ENCODE results near the gene RPS6KB1. TPM values are rescaled to one million over a fixed set of nuclear protein-coding genes. Genes with fewer than 3 reads are reported as not detected.

Gene RPS6KB1
- total and polyA plus RNA-seq, 9 of the 15 experiments (the other 6 are each of a cell fraction or from before 2014, with no cell fraction given): 8.8 to 60.7 (median 35.1) TPM

DNA sequence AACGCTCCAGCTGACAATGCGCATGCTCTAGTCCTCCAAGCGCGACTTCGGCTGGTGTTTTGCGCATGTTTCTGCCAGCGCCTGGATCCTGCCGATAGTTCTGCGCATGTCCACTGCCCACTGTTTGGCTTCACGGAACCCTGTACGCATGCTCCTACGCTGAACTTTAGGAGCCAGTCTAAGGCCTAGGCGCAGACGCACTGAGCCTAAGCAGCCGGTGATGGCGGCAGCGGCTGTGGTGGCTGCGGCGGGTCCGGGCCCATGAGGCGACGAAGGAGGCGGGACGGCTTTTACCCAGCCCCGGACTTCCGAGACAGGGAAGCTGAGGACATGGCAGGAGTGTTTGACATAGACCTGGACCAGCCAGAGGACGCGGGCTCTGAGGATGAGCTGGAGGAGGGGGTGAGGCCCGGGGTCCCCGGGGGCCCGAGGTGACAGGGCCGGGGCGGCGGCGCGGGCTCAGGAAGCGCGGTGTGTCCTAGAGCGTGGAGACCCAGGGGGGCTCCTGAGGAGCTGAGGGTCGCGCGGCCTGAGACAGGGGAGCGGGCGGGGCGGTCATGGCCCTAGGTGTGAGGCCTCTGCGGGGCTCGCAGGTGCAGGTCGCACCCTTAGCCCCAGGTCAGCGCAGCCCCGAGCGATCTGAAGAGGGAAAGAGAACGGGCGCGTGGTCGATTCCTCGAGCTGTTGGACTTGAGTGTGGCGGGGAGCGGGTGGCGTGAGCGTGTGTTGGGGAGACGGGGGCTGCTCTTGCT, at the start of gene RPS6KB1, which contains the start of gene TUBD1 (continued):
- TF ChIP-seq, protein P1, sequence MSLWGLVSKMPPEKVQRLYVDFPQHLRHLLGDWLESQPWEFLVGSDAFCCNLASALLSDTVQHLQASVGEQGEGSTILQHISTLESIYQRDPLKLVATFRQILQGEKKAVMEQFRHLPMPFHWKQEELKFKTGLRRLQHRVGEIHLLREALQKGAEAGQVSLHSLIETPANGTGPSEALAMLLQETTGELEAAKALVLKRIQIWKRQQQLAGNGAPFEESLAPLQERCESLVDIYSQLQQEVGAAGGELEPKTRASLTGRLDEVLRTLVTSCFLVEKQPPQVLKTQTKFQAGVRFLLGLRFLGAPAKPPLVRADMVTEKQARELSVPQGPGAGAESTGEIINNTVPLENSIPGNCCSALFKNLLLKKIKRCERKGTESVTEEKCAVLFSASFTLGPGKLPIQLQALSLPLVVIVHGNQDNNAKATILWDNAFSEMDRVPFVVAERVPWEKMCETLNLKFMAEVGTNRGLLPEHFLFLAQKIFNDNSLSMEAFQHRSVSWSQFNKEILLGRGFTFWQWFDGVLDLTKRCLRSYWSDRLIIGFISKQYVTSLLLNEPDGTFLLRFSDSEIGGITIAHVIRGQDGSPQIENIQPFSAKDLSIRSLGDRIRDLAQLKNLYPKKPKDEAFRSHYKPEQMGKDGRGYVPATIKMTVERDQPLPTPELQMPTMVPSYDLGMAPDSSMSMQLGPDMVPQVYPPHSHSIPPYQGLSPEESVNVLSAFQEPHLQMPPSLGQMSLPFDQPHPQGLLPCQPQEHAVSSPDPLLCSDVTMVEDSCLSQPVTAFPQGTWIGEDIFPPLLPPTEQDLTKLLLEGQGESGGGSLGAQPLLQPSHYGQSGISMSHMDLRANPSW (CRISPR knock-in tag; IDR thresholded peaks at IDR 0.05): no peak; the same call in 1 of the 2 replicates
- TF ChIP-seq HNRNPL (IDR thresholded peaks at IDR 0.05; ENCODE audit: low read depth, low read length): no peak
- TF ChIP-seq, protein P2, sequence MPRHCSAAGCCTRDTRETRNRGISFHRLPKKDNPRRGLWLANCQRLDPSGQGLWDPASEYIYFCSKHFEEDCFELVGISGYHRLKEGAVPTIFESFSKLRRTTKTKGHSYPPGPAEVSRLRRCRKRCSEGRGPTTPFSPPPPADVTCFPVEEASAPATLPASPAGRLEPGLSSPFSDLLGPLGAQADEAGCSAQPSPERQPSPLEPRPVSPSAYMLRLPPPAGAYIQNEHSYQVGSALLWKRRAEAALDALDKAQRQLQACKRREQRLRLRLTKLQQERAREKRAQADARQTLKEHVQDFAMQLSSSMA (CRISPR knock-in tag; IDR thresholded peaks at IDR 0.05): no peak
- peak; percentile 90 for TF ChIP-seq FOXP1 (CRISPR knock-in tag; IDR thresholded peaks at IDR 0.05)
- TF ChIP-seq, protein P3, sequence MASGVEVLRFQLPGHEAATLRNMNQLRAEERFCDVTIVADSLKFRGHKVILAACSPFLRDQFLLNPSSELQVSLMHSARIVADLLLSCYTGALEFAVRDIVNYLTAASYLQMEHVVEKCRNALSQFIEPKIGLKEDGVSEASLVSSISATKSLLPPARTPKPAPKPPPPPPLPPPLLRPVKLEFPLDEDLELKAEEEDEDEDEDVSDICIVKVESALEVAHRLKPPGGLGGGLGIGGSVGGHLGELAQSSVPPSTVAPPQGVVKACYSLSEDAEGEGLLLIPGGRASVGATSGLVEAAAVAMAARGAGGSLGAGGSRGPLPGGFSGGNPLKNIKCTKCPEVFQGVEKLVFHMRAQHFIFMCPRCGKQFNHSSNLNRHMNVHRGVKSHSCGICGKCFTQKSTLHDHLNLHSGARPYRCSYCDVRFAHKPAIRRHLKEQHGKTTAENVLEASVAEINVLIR (CRISPR knock-in tag; IDR thresholded peaks at IDR 0.05): no peak
- TF ChIP-seq, protein P4, sequence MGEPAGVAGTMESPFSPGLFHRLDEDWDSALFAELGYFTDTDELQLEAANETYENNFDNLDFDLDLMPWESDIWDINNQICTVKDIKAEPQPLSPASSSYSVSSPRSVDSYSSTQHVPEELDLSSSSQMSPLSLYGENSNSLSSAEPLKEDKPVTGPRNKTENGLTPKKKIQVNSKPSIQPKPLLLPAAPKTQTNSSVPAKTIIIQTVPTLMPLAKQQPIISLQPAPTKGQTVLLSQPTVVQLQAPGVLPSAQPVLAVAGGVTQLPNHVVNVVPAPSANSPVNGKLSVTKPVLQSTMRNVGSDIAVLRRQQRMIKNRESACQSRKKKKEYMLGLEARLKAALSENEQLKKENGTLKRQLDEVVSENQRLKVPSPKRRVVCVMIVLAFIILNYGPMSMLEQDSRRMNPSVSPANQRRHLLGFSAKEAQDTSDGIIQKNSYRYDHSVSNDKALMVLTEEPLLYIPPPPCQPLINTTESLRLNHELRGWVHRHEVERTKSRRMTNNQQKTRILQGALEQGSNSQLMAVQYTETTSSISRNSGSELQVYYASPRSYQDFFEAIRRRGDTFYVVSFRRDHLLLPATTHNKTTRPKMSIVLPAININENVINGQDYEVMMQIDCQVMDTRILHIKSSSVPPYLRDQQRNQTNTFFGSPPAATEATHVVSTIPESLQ (CRISPR knock-in tag; IDR thresholded peaks at IDR 0.05): 0 out of 2 replicates have a peak, but pooled peaks have one; percentile 78
- TF ChIP-seq CTBP1 (IDR thresholded peaks at IDR 0.05; ENCODE audit: borderline replicate concordance): peak; percentile 30
- TF ChIP-seq, protein P5, sequence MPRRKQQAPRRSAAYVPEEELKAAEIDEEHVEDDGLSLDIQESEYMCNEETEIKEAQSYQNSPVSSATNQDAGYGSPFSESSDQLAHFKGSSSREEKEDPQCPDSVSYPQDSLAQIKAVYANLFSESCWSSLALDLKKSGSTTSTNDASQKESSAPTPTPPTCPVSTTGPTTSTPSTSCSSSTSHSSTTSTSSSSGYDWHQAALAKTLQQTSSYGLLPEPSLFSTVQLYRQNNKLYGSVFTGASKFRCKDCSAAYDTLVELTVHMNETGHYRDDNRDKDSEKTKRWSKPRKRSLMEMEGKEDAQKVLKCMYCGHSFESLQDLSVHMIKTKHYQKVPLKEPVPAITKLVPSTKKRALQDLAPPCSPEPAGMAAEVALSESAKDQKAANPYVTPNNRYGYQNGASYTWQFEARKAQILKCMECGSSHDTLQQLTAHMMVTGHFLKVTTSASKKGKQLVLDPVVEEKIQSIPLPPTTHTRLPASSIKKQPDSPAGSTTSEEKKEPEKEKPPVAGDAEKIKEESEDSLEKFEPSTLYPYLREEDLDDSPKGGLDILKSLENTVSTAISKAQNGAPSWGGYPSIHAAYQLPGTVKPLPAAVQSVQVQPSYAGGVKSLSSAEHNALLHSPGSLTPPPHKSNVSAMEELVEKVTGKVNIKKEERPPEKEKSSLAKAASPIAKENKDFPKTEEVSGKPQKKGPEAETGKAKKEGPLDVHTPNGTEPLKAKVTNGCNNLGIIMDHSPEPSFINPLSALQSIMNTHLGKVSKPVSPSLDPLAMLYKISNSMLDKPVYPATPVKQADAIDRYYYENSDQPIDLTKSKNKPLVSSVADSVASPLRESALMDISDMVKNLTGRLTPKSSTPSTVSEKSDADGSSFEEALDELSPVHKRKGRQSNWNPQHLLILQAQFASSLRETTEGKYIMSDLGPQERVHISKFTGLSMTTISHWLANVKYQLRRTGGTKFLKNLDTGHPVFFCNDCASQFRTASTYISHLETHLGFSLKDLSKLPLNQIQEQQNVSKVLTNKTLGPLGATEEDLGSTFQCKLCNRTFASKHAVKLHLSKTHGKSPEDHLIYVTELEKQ (CRISPR knock-in tag; IDR thresholded peaks at IDR 0.05): no peak
- no peak for TF ChIP-seq ZNF239 (CRISPR knock-in tag; IDR thresholded peaks at IDR 0.05)
- TF ChIP-seq ZNF780A (CRISPR knock-in tag; IDR thresholded peaks at IDR 0.05): no peak
- TF ChIP-seq, protein P6, sequence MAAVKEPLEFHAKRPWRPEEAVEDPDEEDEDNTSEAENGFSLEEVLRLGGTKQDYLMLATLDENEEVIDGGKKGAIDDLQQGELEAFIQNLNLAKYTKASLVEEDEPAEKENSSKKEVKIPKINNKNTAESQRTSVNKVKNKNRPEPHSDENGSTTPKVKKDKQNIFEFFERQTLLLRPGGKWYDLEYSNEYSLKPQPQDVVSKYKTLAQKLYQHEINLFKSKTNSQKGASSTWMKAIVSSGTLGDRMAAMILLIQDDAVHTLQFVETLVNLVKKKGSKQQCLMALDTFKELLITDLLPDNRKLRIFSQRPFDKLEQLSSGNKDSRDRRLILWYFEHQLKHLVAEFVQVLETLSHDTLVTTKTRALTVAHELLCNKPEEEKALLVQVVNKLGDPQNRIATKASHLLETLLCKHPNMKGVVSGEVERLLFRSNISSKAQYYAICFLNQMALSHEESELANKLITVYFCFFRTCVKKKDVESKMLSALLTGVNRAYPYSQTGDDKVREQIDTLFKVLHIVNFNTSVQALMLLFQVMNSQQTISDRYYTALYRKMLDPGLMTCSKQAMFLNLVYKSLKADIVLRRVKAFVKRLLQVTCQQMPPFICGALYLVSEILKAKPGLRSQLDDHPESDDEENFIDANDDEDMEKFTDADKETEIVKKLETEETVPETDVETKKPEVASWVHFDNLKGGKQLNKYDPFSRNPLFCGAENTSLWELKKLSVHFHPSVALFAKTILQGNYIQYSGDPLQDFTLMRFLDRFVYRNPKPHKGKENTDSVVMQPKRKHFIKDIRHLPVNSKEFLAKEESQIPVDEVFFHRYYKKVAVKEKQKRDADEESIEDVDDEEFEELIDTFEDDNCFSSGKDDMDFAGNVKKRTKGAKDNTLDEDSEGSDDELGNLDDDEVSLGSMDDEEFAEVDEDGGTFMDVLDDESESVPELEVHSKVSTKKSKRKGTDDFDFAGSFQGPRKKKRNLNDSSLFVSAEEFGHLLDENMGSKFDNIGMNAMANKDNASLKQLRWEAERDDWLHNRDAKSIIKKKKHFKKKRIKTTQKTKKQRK (IDR thresholded peaks at IDR 0.05; ENCODE audit: borderline replicate concordance, low read depth, low read length): no peak
- TF ChIP-seq KDM2B (CRISPR knock-in tag; IDR thresholded peaks at IDR 0.05): no peak
